H9 (cell line): ENCODE measurements around the gene GALNT9. TPM values are rescaled to one million over a fixed set of nuclear protein-coding genes. Genes with fewer than 3 reads are reported as not detected.
A peak's percentile ranks its signal among the peaks of the same experiment; 100 is the strongest.

ENCODE experiments used
- DNase-seq: peaks from one replicate; pipeline ENCODE4 v3.0.0-alpha.2; 2017
- H2AFZ ChIP-seq: one replicate; pipeline ENCODE4 v1.6.1; 2013; ENCODE audit warnings: mild to moderate bottlenecking, low read length, control low read depth, moderate library complexity
- H2AK5ac ChIP-seq: 2 replicates; pipeline ENCODE4 v1.6.1; 2013; ENCODE audit warnings: low read length, control low read depth, mixed read lengths; ENCODE audit not compliant: insufficient read length
- H2BK120ac ChIP-seq: one replicate; pipeline ENCODE4 v1.6.1; 2013; ENCODE audit warnings: low read depth, mild to moderate bottlenecking, low read length, control low read depth, inconsistent platforms; ENCODE audit not compliant: poor library complexity, severe bottlenecking
- H2BK12ac ChIP-seq: 2 replicates; pipeline ENCODE4 v1.6.1; 2013; ENCODE audit warnings: low read length, control low read depth, mixed read lengths, low read depth; ENCODE audit not compliant: insufficient read length
- H2BK15ac ChIP-seq: 2 replicates; pipeline ENCODE4 v1.6.1; 2013; ENCODE audit warnings: low read depth, low read length, control low read depth
- H2BK20ac ChIP-seq: one replicate; pipeline ENCODE4 v1.6.1; 2013; ENCODE audit warnings: low read depth, mild to moderate bottlenecking, low read length, control low read depth, inconsistent platforms; ENCODE audit not compliant: poor library complexity, severe bottlenecking
- H2BK5ac ChIP-seq: 2 replicates; pipeline ENCODE4 v1.6.1; 2013; ENCODE audit warnings: low read length, control low read depth, mixed read lengths; ENCODE audit not compliant: insufficient read length
- H3K14ac ChIP-seq: 2 replicates; pipeline ENCODE4 v1.6.1; 2013; ENCODE audit warnings: low read length, control low read depth; ENCODE audit not compliant: insufficient read depth
- H3K18ac ChIP-seq: 2 replicates; pipeline ENCODE4 v1.6.1; 2013; ENCODE audit warnings: low read depth, mild to moderate bottlenecking, mixed read lengths, low read length, control low read depth; ENCODE audit not compliant: insufficient read length
- H3K23ac ChIP-seq: 2 replicates; pipeline ENCODE4 v1.6.1; 2013; ENCODE audit warnings: low read length, control low read depth, mixed read lengths, low read depth; ENCODE audit not compliant: insufficient read length
- H3K23me2 ChIP-seq: 2 replicates; pipeline ENCODE4 v1.6.1; 2013; ENCODE audit warnings: low read depth, mild to moderate bottlenecking, mixed read lengths, low read length, control low read depth; ENCODE audit not compliant: insufficient read length, poor library complexity, severe bottlenecking
- H3K27ac ChIP-seq: 2 replicates; pipeline ENCODE4 v1.5.1; 2013; ENCODE audit warnings: low read length, control low read depth, mixed read lengths, low read depth; ENCODE audit not compliant: insufficient read length
- H3K27me3 ChIP-seq: 2 replicates; pipeline ENCODE4 v1.6.1; 2013; ENCODE audit warnings: low read length, control low read depth, inconsistent platforms; ENCODE audit not compliant: insufficient read depth
- H3K4ac ChIP-seq: 2 replicates; pipeline ENCODE4 v1.6.1; 2013; ENCODE audit warnings: low read depth, mild to moderate bottlenecking, control low read depth, inconsistent platforms, low read length, moderate library complexity
- H3K4me1 ChIP-seq: 2 replicates; pipeline ENCODE4 v1.6.1; 2013; ENCODE audit warnings: low read length, control low read depth, inconsistent platforms; ENCODE audit not compliant: insufficient read depth
- H3K4me2 ChIP-seq: 2 replicates; pipeline ENCODE4 v1.6.1; 2013; ENCODE audit warnings: low read length, control low read depth, mixed read lengths; ENCODE audit not compliant: insufficient read length, insufficient read depth
- H3K56ac ChIP-seq: 2 replicates; pipeline ENCODE4 v1.6.1; 2013; ENCODE audit warnings: low read depth, mild to moderate bottlenecking, mixed read lengths, low read length, control low read depth; ENCODE audit not compliant: insufficient read length
- H3K79me1 ChIP-seq: 2 replicates; pipeline ENCODE4 v1.6.1; 2013; ENCODE audit warnings: low read depth, mild to moderate bottlenecking, moderate library complexity, low read length, control low read depth, inconsistent platforms; ENCODE audit not compliant: insufficient read depth, poor library complexity, severe bottlenecking
- H3K79me2 ChIP-seq: 2 replicates; pipeline ENCODE4 v1.6.1; 2013; ENCODE audit warnings: low read length, control low read depth, inconsistent platforms; ENCODE audit not compliant: insufficient read depth
- H3K9ac ChIP-seq: 2 replicates; pipeline ENCODE4 v1.6.1; 2013; ENCODE audit warnings: low read length, control low read depth, mixed read lengths; ENCODE audit not compliant: insufficient read length; ENCODE audit errors: extremely low read depth
- H3K9me3 ChIP-seq: one replicate; pipeline ENCODE4 v1.6.1; 2013; ENCODE audit warnings: low read depth, low read length, inconsistent platforms; ENCODE audit not compliant: control insufficient read depth
- H3T11ph ChIP-seq: one replicate; pipeline ENCODE4 v1.6.1; 2013; ENCODE audit warnings: mild to moderate bottlenecking, low read length, control low read depth, inconsistent platforms
- H4K20me1 ChIP-seq: one replicate; pipeline ENCODE4 v1.6.1; 2013; ENCODE audit not compliant: control insufficient read depth, insufficient read length, insufficient read depth
- H4K5ac ChIP-seq: 2 replicates; pipeline ENCODE4 v1.6.1; 2013; ENCODE audit warnings: low read depth, mild to moderate bottlenecking, mixed read lengths, low read length, control low read depth; ENCODE audit not compliant: insufficient read length
- H4K8ac ChIP-seq: replicated peaks from 2 replicates; pipeline ENCODE4 v1.6.1; 2013; ENCODE audit warnings: low read length, control low read depth, mixed read lengths, low read depth; ENCODE audit not compliant: insufficient read length
- H4K91ac ChIP-seq: 2 replicates; pipeline ENCODE4 v1.6.1; 2013; ENCODE audit warnings: low read depth, mild to moderate bottlenecking, moderate library complexity, mixed read lengths, low read length, control low read depth; ENCODE audit not compliant: insufficient read length
- H3K27ac Mint-ChIP-seq, 3 experiments: 2 replicates in 2 of 3; 3 replicates in 1 of 3; pipeline ENCODE4 v1.8.0; 2020 to 2021; ENCODE audit warnings: mixed read lengths in 3 of 3, mild to moderate bottlenecking in 1 of 3, moderate library complexity in 1 of 3
- H3K27me3 Mint-ChIP-seq: 2 replicates; pipeline ENCODE4 v1.8.0; 2021; ENCODE audit warnings: low read depth, mild to moderate bottlenecking, moderate library complexity, mixed read lengths
- H3K36me3 Mint-ChIP-seq, 3 experiments: 2 replicates in 2 of 3; 3 replicates in 1 of 3; pipeline ENCODE4 v1.8.0; 2020 to 2021; ENCODE audit warnings: low read depth in 3 of 3, mixed read lengths in 3 of 3; ENCODE audit not compliant: insufficient read depth in 1 of 3
- H3K4me1 Mint-ChIP-seq, 2 experiments: 2 replicates each; pipeline ENCODE4 v1.8.0; 2020; ENCODE audit warnings: mixed read lengths in 2 of 2
- H3K4me3 Mint-ChIP-seq, 2 experiments: 2 replicates in 1 of 2; 3 replicates in 1 of 2; pipeline ENCODE4 v1.8.0; 2020 to 2021; ENCODE audit warnings: mild to moderate bottlenecking in 2 of 2, mixed read lengths in 2 of 2, moderate library complexity in 1 of 2
- H3K9me3 Mint-ChIP-seq, 2 experiments: 2 replicates in 1 of 2; 3 replicates in 1 of 2; pipeline ENCODE4 v1.8.0; 2020; ENCODE audit warnings: mild to moderate bottlenecking in 2 of 2, mixed read lengths in 2 of 2, moderate library complexity in 1 of 2
- CTCF ChIP-seq: fragments of 200-600 bp; sonication (generic); conservative IDR thresholded peaks from 3 replicates; pipeline ENCODE4 v1.8.0; 2021; ENCODE audit warnings: antibody characterized with exemption, mild to moderate bottlenecking
- WGBS: extraction: QIAGEN DNeasy Blood & Tissue Kit; methylation state at CpG from one replicate; pipeline ENCODE4 v1.1.7; 2013; ENCODE audit warnings: missing lambda C conversion rate, low lambda C conversion rate, mixed read lengths; ENCODE audit not compliant: insufficient read length; ENCODE audit errors: extremely low coverage; 5-methylcytosine and 5-hydroxymethylcytosine counted together
- total RNA-seq: library from RNA; stranded (reverse); gene quantifications from 2 replicates; pipeline ENCODE4 v1.2.1, GENCODE V29; 2021

GALNT9 gene
- total RNA-seq, 1 experiment from 2014 or later, result 0.35 TPM

DNA sequence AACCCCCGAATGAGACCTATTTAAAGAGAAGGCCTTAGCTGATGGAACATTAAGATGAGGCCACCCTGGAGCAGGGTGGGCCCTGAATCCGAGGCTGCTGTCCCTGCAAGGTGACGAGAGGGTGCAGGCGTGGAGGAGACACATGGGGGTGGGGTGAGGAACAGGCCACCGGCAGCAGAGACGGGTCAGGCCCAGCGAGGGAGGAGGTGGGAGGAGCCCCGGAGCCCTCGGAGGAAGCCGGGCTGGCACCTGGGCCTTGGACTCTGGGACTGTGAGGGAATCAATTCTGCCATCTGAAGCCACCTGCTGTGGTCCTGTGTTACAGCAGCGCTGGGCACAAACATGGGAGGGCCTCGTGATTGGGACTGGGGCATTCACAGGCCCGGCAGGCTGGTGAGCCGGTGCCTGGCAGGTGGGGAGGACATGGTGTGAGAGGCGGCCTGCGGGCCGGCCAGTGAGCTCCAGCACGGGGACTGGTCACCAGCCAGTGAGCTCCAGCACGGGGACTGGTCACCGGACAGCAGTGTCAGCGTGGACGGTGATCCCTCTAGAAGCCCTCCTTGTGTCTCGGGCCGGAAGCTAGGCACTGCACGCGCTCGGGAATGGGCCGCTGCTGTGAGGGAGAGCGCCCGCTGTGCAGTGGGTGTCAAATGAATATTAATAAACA is 138.4 kb downstream of the GALNT9 start:
- H3K9me3 Mint-ChIP-seq, result peaks cover 14 to 20% of the 10 kb centered on the region in 2 experiments
- H3K27ac ChIP-seq, result no peak overlapping the region
- TF ChIP-seq CTCF, result no peak
- DNase-seq, result no peak
- no CpG with 5 or more reads among the region's 30 CpGs for WGBS
- peaks cover 8% of the 10 kb centered on the region for H3K9me3 ChIP-seq
- H4K91ac ChIP-seq, result no peak overlapping the region
- no peak overlapping the region for H2AK5ac ChIP-seq
- H2BK5ac ChIP-seq, result no peak overlapping the region
- H3K4me2 ChIP-seq, result no peak overlapping the region
- H3K4me1 Mint-ChIP-seq, result peaks cover 5 to 7% of the 10 kb centered on the region in 2 experiments
- no peaks in the 10 kb centered on the region for H3K79me1 ChIP-seq
- no peaks in the 10 kb centered on the region for H3K79me2 ChIP-seq
- H3K27me3 Mint-ChIP-seq, result peaks cover 96% of the 10 kb centered on the region
- H3K23me2 ChIP-seq, result peaks cover 11% of the 10 kb centered on the region
- H2BK120ac ChIP-seq, result no peak overlapping the region
- no peak overlapping the region for H3T11ph ChIP-seq
- H3K27me3 ChIP-seq, result peaks cover 6% of the 10 kb centered on the region; the same call in 1 of the 2 replicates
- H3K4me3 Mint-ChIP-seq, result peak overlapping the region in 1 of 2 experiments; percentile 56; a peak in 2 of 5 replicates
- H4K8ac ChIP-seq, result no peak overlapping the region
- H3K9ac ChIP-seq, result no peak overlapping the region
- no peak overlapping the region for H3K14ac ChIP-seq
- H2AFZ ChIP-seq, result no peak overlapping the region
- no peak overlapping the region for H2BK15ac ChIP-seq
- no peaks in the 10 kb centered on the region for H3K4me1 ChIP-seq
- no peak overlapping the region for H3K56ac ChIP-seq
- no peaks in the 10 kb centered on the region for H4K20me1 ChIP-seq
- peaks cover 4 to 12% (median 9%) of the 10 kb centered on the region in 3 experiments; a peak in 5 of 7 replicates for H3K36me3 Mint-ChIP-seq
- no peak overlapping the region for H2BK12ac ChIP-seq
- H3K4ac ChIP-seq, result no peak overlapping the region
- no peak overlapping the region for H2BK20ac ChIP-seq
- H4K5ac ChIP-seq, result no peak overlapping the region
- H3K23ac ChIP-seq, result no peak overlapping the region
- H3K27ac Mint-ChIP-seq, result no peak overlapping the region
- no peak overlapping the region for H3K18ac ChIP-seq
